Measurements from ENCODE around the gene KLC1.
"Not testable (repeated sequence)": the region's sequence is repeated elsewhere in the genome, so short reads cannot be mapped to it uniquely, and the experiment has no call there.

The KLC1 gene

GRCh38 chr14:103691655-103692054, 62.6 kb downstream of the KLC1 start:
- not testable (repeated sequence) for DNase-seq (ENCODE audit: low read depth)

GRCh38 chr14:103692159-103692558, 63.1 kb downstream of the KLC1 start:
- DNase-seq (ENCODE audit: low read depth) = no peak

DNA sequence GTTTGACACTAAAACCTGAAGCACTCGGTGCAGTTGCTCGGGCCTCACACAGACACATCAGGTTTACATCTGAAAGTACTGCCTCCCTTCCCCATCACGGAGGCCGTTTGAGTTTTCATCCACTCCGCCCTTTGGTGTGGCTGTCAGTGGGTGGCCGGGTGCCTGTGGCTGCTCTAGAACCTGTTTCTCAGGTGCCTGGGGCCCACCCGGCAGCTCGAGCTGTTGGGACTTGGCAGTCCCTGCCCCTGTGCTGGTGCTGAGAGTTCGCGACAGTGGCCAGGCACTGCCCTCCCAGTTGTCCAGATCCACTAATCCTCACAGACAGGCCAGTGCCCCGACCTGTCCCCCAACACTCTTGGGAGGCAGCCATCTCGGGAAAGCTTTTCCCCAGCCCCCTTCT, 63.9 kb downstream of the KLC1 start:
- DNase-seq (ENCODE audit: low read depth) = no peak

GRCh38 chr14:103693515-103693914, 64.5 kb downstream of the KLC1 start:
- no peak for DNase-seq (ENCODE audit: low read depth)

GRCh38 chr14:103694572-103695026, 65.6 kb downstream of the KLC1 start:
- no peak for DNase-seq (ENCODE audit: low read depth)

- no peak for DNase-seq (ENCODE audit: low read depth)
Measured at GRCh38 chr14:103695296-103696069, 66.5 kb downstream of the KLC1 start.

- no peak for DNase-seq (ENCODE audit: low read depth)
Measured at GRCh38 chr14:103696070-103696402, 67.0 kb downstream of the KLC1 start.

- DNase-seq (ENCODE audit: low read depth) = no peak
Measured at GRCh38 chr14:103696466-103697071, 67.6 kb downstream of the KLC1 start.

DNA sequence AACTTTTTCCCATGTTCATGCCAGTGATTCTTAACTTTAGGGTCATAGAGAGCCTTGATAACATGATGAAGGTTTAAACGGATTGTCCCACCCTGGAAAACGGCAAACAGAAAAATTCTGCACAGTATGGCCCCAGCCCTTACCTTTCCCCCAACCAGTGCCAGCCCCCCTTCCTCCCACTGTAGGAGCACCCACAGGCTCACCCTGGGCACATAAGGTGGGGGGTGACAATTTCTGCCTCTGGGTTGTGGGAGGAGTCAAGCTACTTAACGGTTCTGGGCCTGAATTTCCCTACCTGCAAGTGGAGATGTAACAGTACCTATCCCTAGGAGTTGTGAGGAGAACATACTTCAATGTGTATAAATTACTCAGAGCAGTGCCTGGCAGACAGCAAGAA, 68.2 kb downstream of the KLC1 start:
- DNase-seq (ENCODE audit: low read depth) = no peak

DNA sequence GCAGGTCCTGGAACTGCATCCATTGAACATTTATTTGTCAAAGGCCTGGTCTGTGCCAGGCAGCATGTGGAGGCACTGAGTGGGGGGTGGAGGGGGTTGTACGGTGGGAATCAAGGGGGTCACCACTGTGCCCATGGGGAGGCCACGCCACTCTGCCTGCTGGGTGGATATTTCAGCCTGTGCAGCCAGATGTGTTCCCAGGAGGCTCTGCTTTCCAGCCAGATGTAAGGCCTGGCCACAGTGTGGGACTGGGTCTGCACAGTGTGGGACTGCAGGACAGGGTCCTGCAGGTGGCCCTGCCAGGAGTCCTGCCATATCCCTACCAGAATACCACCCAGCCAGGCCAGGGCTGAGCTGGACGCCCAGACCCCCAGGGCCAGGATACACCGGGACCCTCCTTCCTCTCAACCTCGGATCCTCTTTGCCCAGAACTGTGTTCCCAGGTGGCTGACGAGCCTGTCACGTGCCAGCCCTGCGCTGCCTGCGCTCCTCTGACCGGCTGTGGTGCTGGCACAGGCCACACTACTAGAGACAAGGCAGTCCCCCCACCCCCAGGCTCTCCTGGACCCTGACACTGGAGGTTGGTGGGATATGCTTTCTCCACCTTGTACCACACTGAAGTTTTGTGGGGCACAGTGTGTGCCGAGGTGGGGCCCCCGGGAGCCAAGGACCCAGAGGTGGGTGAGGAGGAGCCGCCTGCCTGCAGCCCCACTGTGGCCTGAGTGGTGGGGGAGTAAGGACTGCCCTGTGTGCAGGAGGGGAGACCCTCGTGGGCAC, 68.8 kb downstream of the KLC1 start:
- DNase-seq (ENCODE audit: low read depth) = no peak

DNA sequence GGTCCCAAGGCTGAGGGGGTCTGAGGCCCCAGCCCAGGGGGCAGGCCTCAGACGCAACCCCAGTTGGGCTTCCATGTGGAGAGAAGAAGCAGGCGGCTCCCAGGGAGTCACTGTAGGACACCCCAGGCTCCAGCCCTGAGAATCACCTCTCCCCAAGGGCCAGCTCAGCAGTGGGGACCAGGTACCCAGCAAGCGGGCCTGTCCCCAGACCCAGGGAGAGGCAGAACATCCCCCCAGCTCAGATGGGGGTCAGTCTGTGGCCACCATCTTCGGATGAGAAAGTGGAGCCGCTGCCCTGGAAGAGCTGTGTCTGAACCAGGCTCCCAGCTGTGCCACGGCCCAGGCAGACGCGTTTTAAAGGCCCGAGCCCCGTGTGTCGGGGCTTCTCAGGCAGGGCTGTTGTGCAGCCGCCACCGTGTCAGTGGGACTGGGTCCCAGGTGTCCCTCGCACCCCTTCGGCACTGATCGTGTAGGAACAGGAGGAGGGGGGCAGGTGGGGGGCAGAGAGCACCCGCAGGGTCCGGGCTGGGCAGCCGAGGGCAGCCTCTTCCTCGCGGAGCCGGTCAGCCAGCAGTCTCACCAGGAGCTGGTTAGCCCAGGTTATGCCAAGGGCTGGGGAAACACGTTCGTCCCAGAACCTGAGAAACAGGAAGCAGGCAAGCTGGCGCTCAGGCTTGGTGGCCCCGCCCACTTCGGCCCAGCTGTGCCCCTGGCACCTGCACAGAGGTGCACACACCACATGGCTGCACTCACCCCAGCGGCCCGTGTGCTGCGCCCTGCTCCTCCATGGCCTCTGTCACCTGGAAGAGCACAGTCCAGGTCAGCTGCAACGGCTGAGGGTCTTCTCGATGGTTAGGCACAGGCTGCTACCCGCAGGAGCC, 69.6 kb downstream of the KLC1 start:
- no peak for DNase-seq (ENCODE audit: low read depth)

GRCh38 chr14:103699261-103699661, 70.2 kb downstream of the KLC1 start:
- DNase-seq (ENCODE audit: low read depth) = no peak

DNA sequence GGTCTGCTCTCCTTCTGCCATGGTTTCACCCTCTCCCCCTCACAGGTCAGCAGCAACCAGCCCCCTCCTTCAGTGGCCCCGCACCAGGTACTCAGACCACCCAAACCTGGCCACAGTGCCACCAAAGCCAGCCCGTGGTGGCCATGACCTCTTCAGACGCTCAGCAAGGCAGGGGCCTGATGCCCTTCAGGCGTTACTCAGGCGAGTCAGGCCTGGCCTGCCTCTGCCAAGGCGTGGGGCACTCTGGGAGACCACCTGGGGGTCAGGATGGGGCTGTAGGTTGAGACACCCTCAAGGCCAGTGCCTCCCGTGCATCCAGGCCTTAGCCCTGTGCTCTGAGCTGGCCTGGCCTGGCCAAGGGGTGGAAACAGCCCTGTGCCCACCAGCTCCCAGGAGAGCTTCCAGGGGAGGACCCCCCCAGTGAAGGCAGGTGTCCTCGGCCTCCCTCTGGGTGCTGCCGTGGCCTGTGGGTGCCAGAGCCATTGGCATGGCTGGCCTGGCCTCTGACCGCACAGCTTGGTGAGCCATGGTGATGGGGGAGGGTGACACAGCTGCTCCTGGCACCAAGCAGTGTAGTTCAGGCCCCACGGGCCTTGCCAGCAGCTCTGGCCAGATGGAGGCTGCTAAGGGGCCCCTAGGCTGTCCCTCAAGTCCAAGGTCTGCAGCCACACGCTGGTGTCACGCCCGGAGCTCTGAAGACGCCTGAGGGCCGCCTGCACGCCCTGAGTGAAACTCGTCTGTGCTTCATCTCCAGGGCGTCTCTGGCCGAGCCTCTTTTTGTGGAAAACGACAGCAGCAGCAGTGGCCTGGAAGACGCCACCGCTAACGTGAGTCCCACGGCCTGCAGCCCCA, 71.1 kb downstream of the KLC1 start:
- DNase-seq (ENCODE audit: low read depth) = no peak

- DNase-seq (ENCODE audit: low read depth) = no peak
Measured at GRCh38 chr14:103700753-103701490, 71.9 kb downstream of the KLC1 start.

DNA sequence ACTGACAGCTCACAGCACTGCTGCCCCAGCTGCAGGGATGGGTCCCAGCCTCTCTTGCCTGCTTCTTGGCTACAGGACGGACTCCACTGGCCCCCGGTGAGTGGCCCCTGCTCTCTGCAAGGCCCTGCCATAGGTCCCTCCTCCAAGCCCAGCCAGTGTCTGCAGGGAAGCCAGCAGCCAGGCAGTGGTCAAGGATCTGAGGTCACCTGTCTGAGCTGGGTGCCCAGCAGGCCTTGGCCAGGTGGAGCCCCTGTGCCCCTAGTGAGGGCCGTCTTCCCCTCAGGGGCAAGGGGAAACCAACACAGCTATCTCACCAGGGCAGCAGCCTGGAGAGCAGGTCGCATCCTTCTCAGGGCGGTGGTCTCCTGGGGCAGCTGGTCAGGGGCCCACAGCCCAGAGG, 73.1 kb downstream of the KLC1 start:
- DNase-seq (ENCODE audit: low read depth) = no peak

DNA sequence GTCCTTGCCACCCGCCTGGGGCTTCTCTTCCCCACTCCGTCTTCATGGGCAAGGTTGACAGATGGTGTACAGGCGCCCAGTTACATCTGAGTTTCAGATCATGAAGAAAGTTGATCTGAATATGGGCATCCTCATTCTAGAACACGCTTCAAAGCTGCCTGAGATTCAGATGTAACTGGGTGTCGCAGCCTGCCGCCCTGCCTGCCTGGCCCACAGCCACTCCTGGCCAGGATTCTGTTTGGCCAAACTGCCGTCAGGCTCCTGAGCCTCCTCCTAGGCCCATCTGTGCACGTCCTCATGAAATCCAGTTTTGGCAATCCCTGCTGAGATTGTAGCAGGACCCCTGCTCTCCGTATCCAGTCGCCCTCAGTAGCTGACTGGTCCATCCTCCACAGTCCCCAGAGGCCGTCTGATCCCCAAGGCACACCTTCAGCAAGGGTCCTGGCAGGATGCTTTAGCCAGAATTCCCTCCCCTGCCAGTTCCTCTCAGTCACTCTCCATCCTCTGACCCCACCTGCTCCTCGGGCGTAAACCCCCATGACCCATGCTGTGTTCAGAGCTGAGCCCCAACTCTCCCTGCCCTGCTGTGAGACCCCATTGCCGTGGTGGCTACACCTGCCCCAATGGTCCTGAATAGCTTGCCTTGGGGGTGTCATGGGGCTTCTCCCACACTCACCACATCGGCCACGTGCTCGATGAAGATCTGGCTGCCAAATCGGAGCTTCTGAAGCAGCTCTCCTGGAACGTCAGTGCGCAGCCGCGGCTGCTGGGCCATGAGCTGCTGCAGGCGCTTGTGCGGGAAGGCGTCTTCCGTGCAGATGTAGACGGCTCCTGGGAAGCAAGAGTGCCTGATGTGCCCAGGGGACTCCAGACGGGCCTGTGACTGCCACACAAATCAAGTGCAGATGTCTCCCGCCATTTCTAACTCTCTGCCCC, 73.8 kb downstream of the KLC1 start:
- DNase-seq (ENCODE audit: low read depth) = no peak

DNA sequence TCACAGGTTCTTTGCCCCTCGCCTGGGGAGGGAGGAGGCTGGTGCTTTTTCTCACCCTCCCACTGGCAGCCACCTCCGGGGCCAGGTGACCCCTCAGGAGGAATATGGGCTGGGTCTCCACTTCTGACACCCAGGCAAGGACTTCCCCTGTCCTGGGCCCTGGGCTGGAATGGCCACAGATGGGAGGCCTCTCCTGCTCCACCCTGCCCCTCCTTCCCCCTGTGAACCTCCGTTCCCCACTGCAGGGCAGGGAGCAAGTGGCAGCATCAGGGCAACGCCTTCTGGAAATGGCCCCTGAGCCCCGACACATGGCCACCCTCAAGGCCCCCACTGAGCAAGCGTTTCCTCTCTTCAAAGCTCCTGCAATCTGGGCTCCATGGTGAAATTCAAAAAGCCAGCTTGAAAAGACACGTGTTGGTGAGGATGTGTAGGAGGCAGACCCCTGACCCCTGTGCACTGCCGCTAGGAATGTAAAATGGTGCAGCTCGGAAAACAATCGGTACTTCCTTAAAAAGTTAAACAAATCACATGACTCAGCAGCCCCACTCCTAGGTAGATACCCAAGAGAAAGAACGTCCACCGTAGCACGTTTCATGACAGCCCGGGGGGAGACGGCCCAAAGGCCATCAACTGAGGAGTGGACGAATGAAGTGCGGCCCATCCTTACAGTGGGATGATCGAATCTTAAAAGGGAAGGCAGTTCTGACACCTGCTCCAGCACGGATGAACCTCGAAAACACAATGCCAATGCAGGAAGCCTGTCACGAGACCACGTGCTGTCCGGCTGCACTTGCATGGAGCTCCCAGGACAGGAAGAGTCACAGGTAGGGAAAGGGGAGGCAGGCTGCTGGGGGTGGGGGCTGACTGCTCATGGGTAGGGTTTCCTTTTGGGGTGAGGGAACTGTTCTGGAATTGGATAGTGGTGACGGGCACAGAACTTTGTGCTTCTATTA, 74.7 kb downstream of the KLC1 start:
- no peak for DNase-seq (ENCODE audit: low read depth)

GRCh38 chr14:103704708-103705107, 75.7 kb downstream of the KLC1 start:
- no peak for DNase-seq (ENCODE audit: low read depth)

All from stimulated activated CD4-positive, alpha-beta T cell treated with anti-CD3 and anti-CD28 coated beads, Interleukin-2, amount 100 ng/mL, for 4 hours (primary cell).